ENCODE results near the gene CYP26A1.

The CYP26A1 gene

GRCh38 chr10:93079663-93080349 is 6.1 kb downstream of the CYP26A1 start:
- no peak for TF ChIP-seq CTCF (IDR thresholded peaks at IDR 0.05; ENCODE audit: low read length)
- no peak for TF ChIP-seq EZH2 (optimal IDR thresholded peaks at IDR 0.05; ENCODE audit: low read depth, low read length)
- TF ChIP-seq EZH2phosphoT487 (IDR thresholded peaks at IDR 0.05; ENCODE audit: low read length): no peak
- no peak for DNase-seq
- H4K20me1 ChIP-seq (ENCODE audit: insufficient read depth, low read length): no peaks in the 10 kb centered on the region
- H3K4me1 ChIP-seq (ENCODE audit: low read length): peaks cover 28% of the 10 kb centered on the region
- H3K36me3 ChIP-seq (replicated peaks; ENCODE audit: insufficient read depth, low read length): no peaks in the 10 kb centered on the region
- no peak overlapping the region for H2AFZ ChIP-seq (ENCODE audit: low read length)
- H3K4me2 ChIP-seq (ENCODE audit: low read depth, low read length): peak overlapping the region; percentile 54
- peaks cover 18% of the 10 kb centered on the region for H3K79me2 ChIP-seq (ENCODE audit: low read length)
- no peaks in the 10 kb centered on the region for H3K9me3 ChIP-seq (replicated peaks; ENCODE audit: insufficient read depth, low read length)
- no peak overlapping the region for H3K4me3 ChIP-seq (ENCODE audit: low read length)
- peaks cover 28% of the 10 kb centered on the region for H3F3A ChIP-seq (ENCODE audit: insufficient read depth, low read length)
- H3K27ac ChIP-seq (ENCODE audit: low read length): no peak overlapping the region
- no peak overlapping the region for H3K9ac ChIP-seq (ENCODE audit: low read length)
- H3K27me3 ChIP-seq (replicated peaks; ENCODE audit: insufficient read depth, low read length): peaks cover 17% of the 10 kb centered on the region; the same call in 1 of the 2 replicates
- no peaks in the 10 kb centered on the region for H3K9me2 ChIP-seq (replicated peaks; ENCODE audit: insufficient read depth, low read length)

GRCh38 chr10:93080350-93081046 is 6.8 kb downstream of the CYP26A1 start:
- Histone ChIP-seq H4K20me1 (ENCODE audit: insufficient read depth, low read length) (no peaks in the 10 kb centered on the region), H3F3A (ENCODE audit: insufficient read depth, low read length) (peaks cover 24% of the 10 kb centered on the region), H3K9ac (ENCODE audit: low read length) (no peak overlapping the region), H3K79me2 (ENCODE audit: low read length) (peaks cover 13% of the 10 kb centered on the region), H3K27me3 (replicated peaks; ENCODE audit: insufficient read depth, low read length) (peaks cover 20% of the 10 kb centered on the region; the same call in 1 of the 2 replicates), H2AFZ (ENCODE audit: low read length) (no peak overlapping the region), H3K9me3 (replicated peaks; ENCODE audit: insufficient read depth, low read length) (no peaks in the 10 kb centered on the region), H3K4me3 (ENCODE audit: low read length) (no peak overlapping the region), H3K4me2 (ENCODE audit: low read depth, low read length) (peak overlapping the region; percentile 54), H3K9me2 (replicated peaks; ENCODE audit: insufficient read depth, low read length) (no peaks in the 10 kb centered on the region), H3K36me3 (replicated peaks; ENCODE audit: insufficient read depth, low read length) (no peaks in the 10 kb centered on the region), H3K27ac (ENCODE audit: low read length) (no peak overlapping the region), H3K4me1 (ENCODE audit: low read length) (peaks cover 28% of the 10 kb centered on the region)
- no peak for TF ChIP-seq EZH2phosphoT487 (IDR thresholded peaks at IDR 0.05; ENCODE audit: low read length)
- TF ChIP-seq EZH2 (optimal IDR thresholded peaks at IDR 0.05; ENCODE audit: low read depth, low read length): no peak
- peak; percentile 83 for TF ChIP-seq CTCF (IDR thresholded peaks at IDR 0.05; ENCODE audit: low read length)
- DNase-seq: peak; percentile 42

GRCh38 chr10:93081318-93081717 is 7.6 kb downstream of the CYP26A1 start:
- no peak overlapping the region for H3K27ac ChIP-seq (ENCODE audit: low read length)
- peaks cover 7% of the 10 kb centered on the region for H3K79me2 ChIP-seq (ENCODE audit: low read length)
- H3K4me3 ChIP-seq (ENCODE audit: low read length): no peak overlapping the region
- no peak for DNase-seq
- H3K9ac ChIP-seq (ENCODE audit: low read length): no peak overlapping the region
- no peaks in the 10 kb centered on the region for H4K20me1 ChIP-seq (ENCODE audit: insufficient read depth, low read length)
- peaks cover 19% of the 10 kb centered on the region; the same call in 1 of the 2 replicates for H3F3A ChIP-seq (ENCODE audit: insufficient read depth, low read length)
- H3K9me3 ChIP-seq (replicated peaks; ENCODE audit: insufficient read depth, low read length): no peaks in the 10 kb centered on the region
- TF ChIP-seq CTCF (IDR thresholded peaks at IDR 0.05; ENCODE audit: low read length) (no peak), EZH2 (optimal IDR thresholded peaks at IDR 0.05; ENCODE audit: low read depth, low read length) (no peak), EZH2phosphoT487 (IDR thresholded peaks at IDR 0.05; ENCODE audit: low read length) (no peak)
- no peak overlapping the region for H2AFZ ChIP-seq (ENCODE audit: low read length)
- H3K4me2 ChIP-seq (ENCODE audit: low read depth, low read length): no peak overlapping the region
- H3K4me1 ChIP-seq (ENCODE audit: low read length): peaks cover 32% of the 10 kb centered on the region
- H3K27me3 ChIP-seq (replicated peaks; ENCODE audit: insufficient read depth, low read length): peaks cover 21% of the 10 kb centered on the region; the same call in 1 of the 2 replicates
- H3K9me2 ChIP-seq (replicated peaks; ENCODE audit: insufficient read depth, low read length): no peaks in the 10 kb centered on the region
- H3K36me3 ChIP-seq (replicated peaks; ENCODE audit: insufficient read depth, low read length): no peaks in the 10 kb centered on the region
